NCI-H82 (cell line): ENCODE data around the gene DEGS1.
"Not testable (repeated sequence)": the region's sequence is repeated elsewhere in the genome, so short reads cannot be mapped to it uniquely, and the experiment has no call there.

ENCODE experiments used
- DNase-seq: peaks from one replicate; lab custom pipeline; 2025; lab: John Stamatoyannopoulos, UW

DEGS1 gene

GRCh38 chr1:224181453-224181810 lies 1.6 kb upstream of the DEGS1 start:
- peak; percentile 23 for DNase-seq

GRCh38 chr1:224182057-224182865 lies 779 bp upstream of the DEGS1 start:
- peak; percentile 66 for DNase-seq

GRCh38 chr1:224183591-224184312 lies 712 bp downstream of the DEGS1 start:
- peak; percentile 76 for DNase-seq

GRCh38 chr1:224185208-224185607 lies 2.2 kb downstream of the DEGS1 start:
- no peak for DNase-seq

GRCh38 chr1:224188286-224188685 lies 5.2 kb downstream of the DEGS1 start:
- DNase-seq: no peak

- no peak for DNase-seq
These were observed 6.5 kb downstream of the DEGS1 start for GRCh38 chr1:224189561-224189960.

- no peak for DNase-seq
These were observed 9.2 kb downstream of the DEGS1 start for GRCh38 chr1:224192082-224192788.

GRCh38 chr1:224193319-224193966 lies 10.4 kb downstream of the DEGS1 start:
- no peak for DNase-seq

- no peak for DNase-seq
These were observed 14.0 kb downstream of the DEGS1 start for GRCh38 chr1:224196813-224197600.

GRCh38 chr1:224198572-224198971 lies 15.5 kb downstream of the DEGS1 start:
- no peak for DNase-seq

GRCh38 chr1:224199679-224200078 lies 16.6 kb downstream of the DEGS1 start:
- DNase-seq: no peak

- no peak for DNase-seq
These were observed 18.3 kb downstream of the DEGS1 start for GRCh38 chr1:224201383-224201782.

GRCh38 chr1:224201853-224202252 lies 18.8 kb downstream of the DEGS1 start:
- DNase-seq: no peak

- DNase-seq: no peak
These were observed 20.4 kb downstream of the DEGS1 start for GRCh38 chr1:224203243-224204016.

- DNase-seq: no peak
These were observed 22.4 kb downstream of the DEGS1 start for GRCh38 chr1:224205438-224205840.

GRCh38 chr1:224205931-224206538 lies 23.0 kb downstream of the DEGS1 start:
- DNase-seq: not testable (repeated sequence)

- peak; percentile 87 for DNase-seq
These were observed 28.3 kb downstream of the DEGS1 start for GRCh38 chr1:224211206-224211962.

- DNase-seq: peak; percentile 32
These were observed 29.6 kb downstream of the DEGS1 start for GRCh38 chr1:224212618-224213061.

- no peak for DNase-seq
These were observed 30.5 kb downstream of the DEGS1 start for GRCh38 chr1:224213438-224214119.
